NT2/D1 (cell line): ENCODE results near the gene GAP43.
A peak's percentile ranks its signal among the peaks of the same experiment; 100 is the strongest.

Source experiments
- DNase-seq: peaks from one replicate; pipeline ENCODE4 v3.0.0-alpha.2; 2011; ENCODE audit warnings: low read depth, low spot score
- H3K27me3 ChIP-seq: 2 replicates; pipeline ENCODE4 v1.6.0; 2011; ENCODE audit warnings: mild to moderate bottlenecking; ENCODE audit not compliant: insufficient read length, insufficient read depth
- H3K36me3 ChIP-seq: 2 replicates; pipeline ENCODE4 v1.6.1; 2011; ENCODE audit warnings: mild to moderate bottlenecking, low read length, mixed read lengths; ENCODE audit not compliant: insufficient read depth, insufficient read length
- H3K4me1 ChIP-seq: 2 replicates; pipeline ENCODE4 v1.5.1; 2011; ENCODE audit not compliant: insufficient read depth, insufficient read length
- H3K4me3 ChIP-seq: 2 replicates; pipeline ENCODE4 v1.5.1; 2011; ENCODE audit warnings: low read depth; ENCODE audit not compliant: insufficient read length
- H3K9ac ChIP-seq: 2 replicates; pipeline ENCODE4 v1.6.0; 2011; ENCODE audit warnings: low read depth; ENCODE audit not compliant: insufficient read length
- H3K9me3 ChIP-seq: 2 replicates; pipeline ENCODE4 v1.5.1; 2011; ENCODE audit warnings: mild to moderate bottlenecking, low read length; ENCODE audit not compliant: insufficient read depth
- SUZ12 ChIP-seq: IDR thresholded peaks from 2 replicates; pipeline ENCODE4 v1.6.1; 2011; ENCODE audit not compliant: insufficient read length, insufficient read depth; ENCODE audit errors: extremely low read depth
- YY1 ChIP-seq: IDR thresholded peaks from 2 replicates; pipeline ENCODE4 v1.6.1; 2011; ENCODE audit not compliant: insufficient read length, insufficient read depth
- ZNF274 ChIP-seq: IDR thresholded peaks from 2 replicates; pipeline ENCODE4 v1.6.1; 2011; ENCODE audit warnings: mild to moderate bottlenecking, low read depth, low read length

The GAP43 gene

GRCh38 chr3:115658032-115658336 is 34.7 kb downstream of the GAP43 start:
- no peak for DNase-seq

DNA sequence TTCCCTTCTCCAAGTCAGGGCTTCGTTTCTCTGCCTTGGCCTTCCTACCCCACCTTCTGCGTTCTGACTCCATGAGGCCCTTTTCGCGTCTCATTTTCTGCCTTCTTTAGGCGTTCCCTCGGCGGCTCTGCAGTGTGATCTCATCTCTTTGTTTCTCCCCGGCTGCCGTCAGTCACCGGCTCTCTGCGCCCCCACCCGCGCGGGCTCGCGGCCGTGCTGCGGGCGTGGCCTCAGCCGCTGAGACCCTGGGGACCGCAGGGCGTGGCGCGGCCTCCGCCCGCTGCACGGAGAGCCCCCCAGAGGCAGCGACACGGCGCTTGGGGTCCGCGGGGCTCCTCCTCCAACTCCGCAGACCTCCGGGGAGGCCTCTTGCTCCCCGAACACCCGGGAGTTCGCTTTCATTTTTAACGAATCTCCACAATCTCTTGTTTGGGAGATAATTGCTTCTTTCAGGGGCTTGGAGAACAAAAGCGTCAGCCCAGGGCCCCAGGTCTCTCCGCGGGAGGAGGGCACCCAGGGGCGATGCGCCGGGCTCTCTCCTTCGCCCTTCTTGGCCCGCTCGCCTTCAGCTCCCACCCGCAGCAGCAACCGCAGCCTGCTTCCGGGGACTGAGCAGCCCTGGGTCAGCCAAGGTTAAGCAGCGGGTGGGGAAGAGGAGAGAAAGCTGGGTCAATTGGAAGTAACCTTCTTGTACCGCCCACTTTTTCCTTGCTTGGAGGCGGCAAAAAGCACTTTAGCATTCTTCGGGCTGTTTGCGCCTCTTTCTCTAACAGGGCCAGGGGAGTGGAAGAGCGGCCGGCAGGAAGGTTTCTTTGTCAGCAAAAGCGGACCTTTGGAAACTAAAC is 35.2 kb downstream of the GAP43 start:
- peak overlapping the region; percentile 87 for H3K9ac ChIP-seq
- DNase-seq, result peak; percentile 79
- TF ChIP-seq YY1 (no peak), ZNF274 (no peak), SUZ12 (no peak)

More at GRCh38 chr3:115658032-115658336, 34.7 kb downstream of the GAP43 start:
- Histone ChIP-seq H3K4me1 (no peaks in the 10 kb centered on the region), H3K9me3 (no peaks in the 10 kb centered on the region), H3K36me3 (no peaks in the 10 kb centered on the region), H3K9ac (peak overlapping the region; percentile 87), H3K4me3 (peak overlapping the region; percentile 41), H3K27me3 (no peaks in the 10 kb centered on the region)
- TF ChIP-seq ZNF274, result no peak

DNA sequence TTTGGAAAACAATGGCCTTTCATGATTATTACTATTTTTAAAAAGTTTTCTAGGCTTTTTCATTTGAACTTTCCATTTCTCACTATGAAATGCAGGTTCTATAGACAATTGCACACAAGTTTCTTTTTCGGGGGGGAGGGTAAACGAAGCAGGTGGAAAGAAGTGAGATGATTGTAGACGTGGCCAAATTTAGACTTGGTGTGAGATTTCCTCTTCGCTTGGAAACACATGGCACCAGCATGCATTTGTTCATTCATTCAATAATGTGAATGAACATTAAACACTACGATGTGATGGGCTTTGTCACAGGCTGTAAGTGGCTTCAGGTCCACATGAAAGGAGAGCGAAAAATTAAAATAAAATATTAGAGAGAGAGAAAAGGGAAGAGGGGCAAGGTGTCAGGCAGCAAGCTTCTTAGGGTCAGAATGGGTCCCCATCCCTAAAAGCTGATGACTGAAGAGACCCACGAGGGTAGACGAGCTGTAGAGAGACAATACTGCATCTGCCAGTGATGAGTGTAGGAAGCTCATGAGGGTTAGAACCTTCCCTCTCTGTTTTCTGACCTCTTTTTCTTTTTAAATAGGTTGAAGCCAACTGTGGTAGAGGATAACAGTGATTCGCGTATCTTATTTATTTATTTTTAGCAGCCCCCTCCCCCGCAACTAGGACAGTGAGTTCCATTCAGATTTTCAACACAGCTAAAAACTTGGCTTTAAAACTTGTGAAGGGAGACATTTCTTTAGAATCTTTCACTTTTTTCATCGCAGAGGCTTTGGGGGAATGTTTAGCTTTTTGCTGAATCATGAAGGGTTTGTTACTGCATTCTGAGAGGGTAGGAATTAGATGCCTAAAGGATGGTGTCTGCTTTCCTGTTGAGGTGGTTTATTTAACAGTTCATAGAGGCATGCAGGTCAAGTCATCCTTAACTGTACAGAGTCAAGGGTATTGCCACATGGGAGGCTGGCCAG is 36.2 kb downstream of the GAP43 start:
- no peak overlapping the region for H3K9ac ChIP-seq
- DNase-seq, result no peak
- H3K4me3 ChIP-seq, result no peak overlapping the region
- H3K4me1 ChIP-seq, result no peaks in the 10 kb centered on the region
- no peak for TF ChIP-seq YY1
- TF ChIP-seq ZNF274, result no peak
- TF ChIP-seq SUZ12, result no peak
- H3K36me3 ChIP-seq, result no peaks in the 10 kb centered on the region
- H3K9me3 ChIP-seq, result no peaks in the 10 kb centered on the region
- H3K27me3 ChIP-seq, result no peaks in the 10 kb centered on the region

More for the DNA sequence above, 35.2 kb downstream of the GAP43 start:
- H3K4me1 ChIP-seq, result no peaks in the 10 kb centered on the region
- no peaks in the 10 kb centered on the region for H3K9me3 ChIP-seq
- no peaks in the 10 kb centered on the region for H3K27me3 ChIP-seq
- H3K36me3 ChIP-seq, result no peaks in the 10 kb centered on the region
- peak overlapping the region; percentile 41 for H3K4me3 ChIP-seq

DNA sequence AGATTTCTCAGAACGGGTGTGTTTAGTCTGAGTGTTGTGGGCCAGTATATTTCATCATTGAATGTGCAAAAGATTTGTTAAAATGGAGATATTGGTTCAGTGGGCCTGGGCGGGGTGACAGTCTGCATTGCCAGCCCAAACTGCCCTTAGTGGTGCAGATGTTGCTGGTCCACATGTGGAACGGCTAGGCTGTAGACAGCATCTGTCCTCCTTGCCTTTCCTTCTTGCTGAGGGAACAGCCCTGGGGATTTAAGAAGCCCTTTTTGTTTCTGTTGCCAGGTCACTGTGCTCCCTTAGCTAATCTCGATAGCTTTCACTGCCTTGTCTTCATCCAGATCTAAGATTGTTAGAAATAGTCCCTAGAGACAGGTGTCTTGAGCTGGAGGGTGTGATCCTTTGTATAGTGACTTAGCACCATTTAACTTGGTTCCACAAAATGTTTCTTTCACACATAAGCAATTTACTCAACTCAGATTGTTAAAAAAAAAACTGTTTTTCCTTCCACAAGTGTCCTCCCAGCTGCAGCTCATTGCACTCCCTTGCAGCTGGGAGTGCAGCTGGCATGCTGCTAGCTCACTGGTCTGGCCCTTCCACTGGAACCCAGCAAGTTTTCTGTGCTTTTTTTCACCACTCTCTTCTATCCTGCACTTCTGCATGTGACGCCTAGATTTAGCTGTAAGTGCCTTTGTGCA is 37.5 kb downstream of the GAP43 start:
- no peaks in the 10 kb centered on the region for H3K27me3 ChIP-seq
- no peaks in the 10 kb centered on the region for H3K36me3 ChIP-seq
- no peak overlapping the region for H3K9ac ChIP-seq
- no peak overlapping the region for H3K4me3 ChIP-seq
- H3K9me3 ChIP-seq, result no peaks in the 10 kb centered on the region
- H3K4me1 ChIP-seq, result no peaks in the 10 kb centered on the region
- TF ChIP-seq SUZ12 (no peak), ZNF274 (no peak), YY1 (no peak)
- no peak for DNase-seq

DNA sequence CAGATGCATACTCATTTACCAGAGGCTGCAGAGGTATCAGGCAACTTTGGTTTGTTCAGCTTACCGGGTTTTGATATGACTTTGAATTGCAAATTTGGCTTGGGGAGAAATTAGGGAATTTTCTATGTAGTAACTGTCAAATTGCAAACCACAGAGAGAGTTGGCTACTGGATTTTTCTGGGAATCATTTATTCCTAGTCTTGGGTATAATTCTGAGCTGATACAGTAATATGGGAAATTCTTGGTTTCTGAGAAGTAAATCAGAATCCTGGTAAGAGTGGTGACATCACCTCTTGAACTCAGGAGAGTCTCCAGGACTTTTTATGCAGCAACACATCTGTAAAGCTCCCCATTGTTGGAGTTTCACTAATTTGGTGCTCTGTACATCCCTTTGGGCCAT is 39.0 kb downstream of the GAP43 start:
- no peak overlapping the region for H3K9ac ChIP-seq
- no peak for DNase-seq
- no peaks in the 10 kb centered on the region for H3K27me3 ChIP-seq
- no peaks in the 10 kb centered on the region for H3K36me3 ChIP-seq
- H3K4me1 ChIP-seq, result no peaks in the 10 kb centered on the region
- TF ChIP-seq YY1, result no peak
- no peak for TF ChIP-seq SUZ12
- no peak for TF ChIP-seq ZNF274
- H3K9me3 ChIP-seq, result no peaks in the 10 kb centered on the region
- H3K4me3 ChIP-seq, result no peak overlapping the region

DNA sequence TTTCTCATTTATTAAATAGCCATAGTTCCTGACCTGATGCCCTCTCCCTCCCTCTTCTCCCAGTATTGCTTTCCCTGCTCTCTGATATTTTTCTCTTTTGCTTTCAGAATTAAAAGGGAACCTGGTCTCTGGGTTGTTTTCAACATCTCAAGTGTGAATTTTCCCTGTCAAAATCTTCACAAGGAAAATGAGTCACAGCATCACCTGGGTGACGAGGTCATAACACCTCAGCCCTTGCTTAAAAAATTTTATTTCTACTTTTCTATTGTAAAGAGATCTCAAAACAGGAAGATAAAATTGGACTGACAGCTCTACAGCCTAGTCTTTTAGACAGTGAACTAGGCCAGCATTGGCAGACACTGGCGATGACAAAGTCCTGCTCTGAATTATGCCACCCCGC is 40.1 kb downstream of the GAP43 start:
- TF ChIP-seq YY1 (no peak), ZNF274 (no peak), SUZ12 (no peak)
- H3K9me3 ChIP-seq, result no peaks in the 10 kb centered on the region
- H3K4me1 ChIP-seq, result no peaks in the 10 kb centered on the region
- H3K27me3 ChIP-seq, result no peaks in the 10 kb centered on the region
- no peak overlapping the region for H3K9ac ChIP-seq
- no peak for DNase-seq
- H3K4me3 ChIP-seq, result no peak overlapping the region
- no peaks in the 10 kb centered on the region for H3K36me3 ChIP-seq
